ENCODE data around the gene ERBB4.

ERBB4 gene

GRCh38 chr2:211900518-211900917 lies 638.1 kb downstream of the ERBB4 start:
- no peaks in the 10 kb centered on the region for H3K9me3 ChIP-seq
- no peak overlapping the region for H3K4me3 ChIP-seq (ENCODE audit: low read depth, low read length)
- H3K27me3 ChIP-seq, result no peaks in the 10 kb centered on the region
- H3K36me3 ChIP-seq, result no peaks in the 10 kb centered on the region
- DNase-seq, result no peak
- TF ChIP-seq CTCF (IDR thresholded peaks at IDR 0.05; ENCODE audit: low read depth, low read length), result no peak
- H3K4me1 ChIP-seq, result peaks cover 8% of the 10 kb centered on the region; the same call in 1 of the 2 replicates

GRCh38 chr2:211900000-211900399 lies 638.6 kb downstream of the ERBB4 start:
- Histone ChIP-seq H3K4me1 (peaks cover 8% of the 10 kb centered on the region; the same call in 1 of the 2 replicates), H3K4me3 (ENCODE audit: low read depth, low read length) (no peak overlapping the region), H3K9me3 (no peaks in the 10 kb centered on the region), H3K27me3 (no peaks in the 10 kb centered on the region), H3K36me3 (no peaks in the 10 kb centered on the region)
- no peak for DNase-seq
- TF ChIP-seq CTCF (IDR thresholded peaks at IDR 0.05; ENCODE audit: low read depth, low read length), result no peak

DNA sequence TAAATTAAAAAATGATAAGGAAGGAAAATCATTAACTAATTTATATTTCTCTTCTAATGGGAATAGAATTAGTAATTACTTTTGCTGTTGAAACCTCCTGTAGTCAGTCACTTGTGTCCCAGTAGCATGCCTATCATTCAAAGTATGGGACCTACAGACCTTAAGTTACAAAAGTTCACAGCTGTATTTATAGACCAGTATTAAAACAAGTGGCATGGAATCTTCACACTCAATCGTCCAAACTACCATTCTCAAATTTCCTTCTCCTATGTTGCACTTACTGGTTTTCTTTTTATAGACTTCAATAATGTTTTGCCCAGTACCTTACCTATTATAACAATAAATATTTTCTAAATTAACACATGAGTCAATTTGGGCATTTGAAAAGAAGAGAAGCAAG lies 639.9 kb downstream of the ERBB4 start:
- no peak for DNase-seq
- TF ChIP-seq CTCF (IDR thresholded peaks at IDR 0.05; ENCODE audit: low read depth, low read length), result no peak
- no peaks in the 10 kb centered on the region for H3K27me3 ChIP-seq
- no peaks in the 10 kb centered on the region for H3K36me3 ChIP-seq
- no peaks in the 10 kb centered on the region for H3K9me3 ChIP-seq
- H3K4me3 ChIP-seq (ENCODE audit: low read depth, low read length), result no peak overlapping the region
- H3K4me1 ChIP-seq, result peaks cover 8% of the 10 kb centered on the region; the same call in 1 of the 2 replicates

DNA sequence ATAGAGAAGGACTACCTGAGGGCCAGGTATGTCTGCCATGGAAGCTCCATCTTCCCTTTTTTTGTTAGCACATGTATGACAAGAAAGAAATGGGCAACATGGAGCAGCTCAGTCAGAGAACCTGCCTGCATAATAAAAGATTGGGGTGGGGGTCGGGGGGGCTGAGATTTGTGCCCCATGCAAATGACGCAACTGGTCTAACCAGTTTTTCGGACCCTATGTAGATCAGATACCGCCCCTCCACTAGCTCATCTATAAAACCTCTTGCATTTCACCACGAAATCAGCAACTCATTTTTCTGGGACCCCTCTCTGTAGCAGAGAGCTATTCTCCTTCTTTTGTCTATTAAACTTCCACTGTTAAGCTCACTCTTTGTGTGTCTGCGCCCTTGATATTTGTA lies 657.2 kb downstream of the ERBB4 start:
- H3K9me3 ChIP-seq, result no peaks in the 10 kb centered on the region
- no peaks in the 10 kb centered on the region for H3K27me3 ChIP-seq
- no peaks in the 10 kb centered on the region for H3K36me3 ChIP-seq
- H3K4me1 ChIP-seq, result no peaks in the 10 kb centered on the region
- no peak overlapping the region for H3K4me3 ChIP-seq (ENCODE audit: low read depth, low read length)
- no peak for TF ChIP-seq CTCF (IDR thresholded peaks at IDR 0.05; ENCODE audit: low read depth, low read length)
- DNase-seq, result no peak

- Histone ChIP-seq H3K4me3 (ENCODE audit: low read depth, low read length) (no peak overlapping the region), H3K36me3 (no peaks in the 10 kb centered on the region), H3K27me3 (no peaks in the 10 kb centered on the region), H3K9me3 (no peaks in the 10 kb centered on the region), H3K4me1 (no peaks in the 10 kb centered on the region)
- peak; percentile 55 for TF ChIP-seq CTCF (IDR thresholded peaks at IDR 0.05; ENCODE audit: low read depth, low read length)
- DNase-seq, result peak; percentile 25
Observed at GRCh38 chr2:211879323-211879722, 659.3 kb downstream of the ERBB4 start.

DNA sequence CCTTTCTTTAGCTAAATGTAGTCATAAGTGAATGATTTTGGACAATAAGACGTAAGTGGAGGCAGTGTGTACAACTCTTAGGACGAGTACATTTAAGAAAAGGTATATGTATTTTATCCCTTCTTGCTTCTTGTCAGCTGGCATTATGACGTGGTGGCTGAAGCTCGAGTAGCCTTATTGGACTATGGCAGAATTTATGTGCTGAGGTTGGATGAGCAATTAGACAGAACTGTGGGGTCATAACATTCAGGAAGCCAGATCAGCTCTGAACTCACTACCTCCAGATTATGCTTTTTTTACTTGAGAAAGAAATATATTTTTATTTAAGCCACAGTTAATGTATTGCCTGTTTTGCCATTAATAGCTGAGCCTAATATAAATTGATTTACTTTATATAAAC lies 661.5 kb downstream of the ERBB4 start:
- Histone ChIP-seq H3K9me3 (no peaks in the 10 kb centered on the region), H3K4me1 (no peaks in the 10 kb centered on the region), H3K36me3 (no peaks in the 10 kb centered on the region), H3K4me3 (ENCODE audit: low read depth, low read length) (no peak overlapping the region), H3K27me3 (no peaks in the 10 kb centered on the region)
- TF ChIP-seq CTCF (IDR thresholded peaks at IDR 0.05; ENCODE audit: low read depth, low read length), result no peak
- no peak for DNase-seq
